ENCODE measurements around the gene MYO16. TPM values are rescaled to one million over a fixed set of nuclear protein-coding genes. Genes with fewer than 3 reads are reported as not detected.
A peak's percentile ranks its signal among the peaks of the same experiment; 100 is the strongest.

MYO16 gene
- total RNA-seq, 3 donors from 2014 or later = 0.15 to 0.48 (median 0.33) TPM

- DNase-seq (ENCODE audit: low spot score in 2 of 2) = no peak
- no peak overlapping the region for H3K4me3 ChIP-seq
- peak overlapping the region in 1 of 2 donors; percentile 29 for H3K27ac ChIP-seq
- no peaks in the 10 kb centered on the region for H3K4me1 ChIP-seq
- H3K27me3 ChIP-seq = no peaks in the 10 kb centered on the region
- intact Hi-C loops (cut with DNase I; ENCODE audit: low total_unique reads) = no loop called here
- no peaks in the 10 kb centered on the region for H3K36me3 ChIP-seq
- no peaks in the 10 kb centered on the region for H3K9me3 ChIP-seq
- no peak for TF ChIP-seq POLR2AphosphoS5 (IDR thresholded peaks at IDR 0.05)
- no peak for TF ChIP-seq CTCF (IDR thresholded peaks at IDR 0.05)
- no peak for TF ChIP-seq POLR2A (IDR thresholded peaks at IDR 0.05)
Observed at GRCh38 chr13:109162248-109163036, 533.0 kb downstream of the MYO16 start.

- no peak overlapping the region for H3K4me3 ChIP-seq
- H3K27me3 ChIP-seq = no peaks in the 10 kb centered on the region
- TF ChIP-seq POLR2AphosphoS5 (IDR thresholded peaks at IDR 0.05) = no peak
- no peaks in the 10 kb centered on the region for H3K9me3 ChIP-seq
- no peak overlapping the region for H3K27ac ChIP-seq
- intact Hi-C loops (cut with DNase I; ENCODE audit: low total_unique reads) = no loop called here
- no peaks in the 10 kb centered on the region for H3K36me3 ChIP-seq
- H3K4me1 ChIP-seq = no peaks in the 10 kb centered on the region
- no peak for DNase-seq (ENCODE audit: low spot score in 2 of 2)
Observed at GRCh38 chr13:109163037-109163379, 533.6 kb downstream of the MYO16 start.

GRCh38 chr13:109165417-109165904, 536.0 kb downstream of the MYO16 start:
- intact Hi-C loops (cut with DNase I; ENCODE audit: low total_unique reads) = no loop called here
- no peak overlapping the region for H3K4me3 ChIP-seq
- no peaks in the 10 kb centered on the region for H3K4me1 ChIP-seq
- H3K27ac ChIP-seq = no peak overlapping the region
- H3K27me3 ChIP-seq = no peaks in the 10 kb centered on the region
- no peak for TF ChIP-seq CTCF (IDR thresholded peaks at IDR 0.05)
- no peak for TF ChIP-seq POLR2A (IDR thresholded peaks at IDR 0.05)
- TF ChIP-seq POLR2AphosphoS5 (IDR thresholded peaks at IDR 0.05) = no peak
- no peak for DNase-seq (ENCODE audit: low spot score in 2 of 2)
- no peaks in the 10 kb centered on the region for H3K9me3 ChIP-seq
- no peaks in the 10 kb centered on the region for H3K36me3 ChIP-seq

GRCh38 chr13:109166804-109167203, 537.4 kb downstream of the MYO16 start:
- Histone ChIP-seq H3K4me3 (no peak overlapping the region), H3K27me3 (no peaks in the 10 kb centered on the region), H3K4me1 (no peaks in the 10 kb centered on the region), H3K36me3 (no peaks in the 10 kb centered on the region), H3K27ac (no peak overlapping the region), H3K9me3 (no peaks in the 10 kb centered on the region)
- intact Hi-C loops (cut with DNase I; ENCODE audit: low total_unique reads) = no loop called here
- no peak for DNase-seq (ENCODE audit: low spot score in 2 of 2)
- TF ChIP-seq POLR2A (IDR thresholded peaks at IDR 0.05) = no peak
- TF ChIP-seq POLR2AphosphoS5 (IDR thresholded peaks at IDR 0.05) = no peak
- TF ChIP-seq CTCF (IDR thresholded peaks at IDR 0.05) = no peak

GRCh38 chr13:109172136-109172535, 542.7 kb downstream of the MYO16 start:
- no peak for TF ChIP-seq POLR2A (IDR thresholded peaks at IDR 0.05)
- TF ChIP-seq CTCF (IDR thresholded peaks at IDR 0.05) = no peak
- TF ChIP-seq POLR2AphosphoS5 (IDR thresholded peaks at IDR 0.05) = no peak
- H3K4me3 ChIP-seq = no peak overlapping the region
- H3K36me3 ChIP-seq = no peaks in the 10 kb centered on the region
- DNase-seq (ENCODE audit: low spot score in 2 of 2) = no peak
- H3K27me3 ChIP-seq = no peaks in the 10 kb centered on the region
- no peaks in the 10 kb centered on the region for H3K4me1 ChIP-seq
- H3K27ac ChIP-seq = no peak overlapping the region
- H3K9me3 ChIP-seq = no peaks in the 10 kb centered on the region
- intact Hi-C loops (cut with DNase I; ENCODE audit: low total_unique reads) = no loop called here

Measured in breast epithelium (tissue), 4 donors.